Panc1 (cell line): ENCODE results near the gene OR4E2.

Experiments used
- CTCF ChIP-seq: fragments of 450-650 bp; IDR thresholded peaks from 2 replicates; pipeline ENCODE4 v1.5.1; 2017; ENCODE audit warnings: mild to moderate bottlenecking
- SIN3A ChIP-seq: IDR thresholded peaks from 2 replicates; pipeline ENCODE4 v1.6.1; 2012; ENCODE audit warnings: low read depth, mild to moderate bottlenecking, low read length, moderate library complexity, borderline replicate concordance; ENCODE audit not compliant: insufficient read depth

- TF ChIP-seq SIN3A (no peak), CTCF (no peak)
These were observed 41.3 kb upstream of the OR4E2 start for GRCh38 chr14:21612324-21612723.
